Neuronal stem cell (in vitro differentiated cells): ENCODE data around the gene ACSL5.
A peak's percentile ranks its signal among the peaks of the same experiment; 100 is the strongest.
"Not testable (repeated sequence)": the region's sequence is repeated elsewhere in the genome, so short reads cannot be mapped to it uniquely, and the experiment has no call there.

Experiments
- DNase-seq: peaks from one replicate; pipeline ENCODE4 v3.0.0-alpha.2; 2013; ENCODE audit warnings: low spot score
- H2AFZ ChIP-seq: one replicate; pipeline ENCODE4 v1.6.1; 2013; ENCODE audit warnings: mild to moderate bottlenecking, low read length, inconsistent platforms
- H2AK5ac ChIP-seq: 2 replicates; pipeline ENCODE4 v1.6.1; 2013; ENCODE audit warnings: low read depth, mild to moderate bottlenecking, inconsistent platforms, low read length, moderate library complexity, mixed read lengths
- H2BK120ac ChIP-seq: 2 replicates; pipeline ENCODE4 v1.6.1; 2013; ENCODE audit warnings: low read depth, mild to moderate bottlenecking, inconsistent platforms, low read length, moderate library complexity, mixed read lengths
- H2BK12ac ChIP-seq: one replicate; pipeline ENCODE4 v1.6.1; 2013; ENCODE audit warnings: low read length, inconsistent platforms
- H2BK15ac ChIP-seq: 2 replicates; pipeline ENCODE4 v1.6.1; 2013; ENCODE audit warnings: mild to moderate bottlenecking, low read length, inconsistent platforms, mixed read lengths
- H2BK5ac ChIP-seq: one replicate; pipeline ENCODE4 v1.6.1; 2013; ENCODE audit warnings: inconsistent platforms, mild to moderate bottlenecking, low read length, moderate library complexity
- H3K14ac ChIP-seq: one replicate; pipeline ENCODE4 v1.6.1; 2013; ENCODE audit warnings: low read length, inconsistent platforms
- H3K18ac ChIP-seq: 2 replicates; pipeline ENCODE4 v1.6.1; 2013; ENCODE audit warnings: low read length, inconsistent platforms
- H3K23ac ChIP-seq: 2 replicates; pipeline ENCODE4 v1.6.1; 2013; ENCODE audit warnings: low read depth, mild to moderate bottlenecking, mixed read lengths, low read length, inconsistent platforms; ENCODE audit not compliant: poor library complexity
- H3K27ac ChIP-seq: replicated peaks from 3 replicates; pipeline ENCODE4 v1.5.1; 2013; ENCODE audit warnings: low read length, inconsistent platforms
- H3K27me3 ChIP-seq, 3 experiments: 2 replicates each; pipeline ENCODE4 v1.6.1; 2013; ENCODE audit warnings: low read length in 3 of 3, mild to moderate bottlenecking in 2 of 3, inconsistent platforms in 1 of 3, low read depth in 1 of 3, mixed read lengths in 1 of 3, moderate library complexity in 1 of 3; ENCODE audit not compliant: control insufficient read depth in 3 of 3, insufficient read depth in 3 of 3
- H3K36me3 ChIP-seq, 2 donors: replicated peaks in 1 of 2; 2 replicates each; pipeline ENCODE4 v1.6.1; 2013; ENCODE audit warnings: low read length in 2 of 2; ENCODE audit not compliant: control insufficient read depth in 2 of 2, insufficient read depth in 2 of 2
- H3K4ac ChIP-seq: 2 replicates; pipeline ENCODE4 v1.6.1; 2013; ENCODE audit warnings: inconsistent platforms, mild to moderate bottlenecking, low read length, moderate library complexity
- H3K4me1 ChIP-seq, 2 donors: 1 replicate in 1 of 2; 2 replicates in 1 of 2; pipeline ENCODE4 v1.6.1; 2013; ENCODE audit warnings: low read length in 2 of 2, low read depth in 1 of 2; ENCODE audit not compliant: control insufficient read depth in 2 of 2, insufficient read depth in 1 of 2
- H3K4me2 ChIP-seq: one replicate; pipeline ENCODE4 v1.6.1; 2013; ENCODE audit warnings: mild to moderate bottlenecking, low read length, inconsistent platforms; ENCODE audit not compliant: insufficient read depth, poor library complexity, severe bottlenecking
- H3K4me3 ChIP-seq, 2 donors: 2 replicates each; pipeline ENCODE4 v1.5.1; 2013; ENCODE audit warnings: low read length in 2 of 2, mild to moderate bottlenecking in 2 of 2, inconsistent platforms in 1 of 2, moderate library complexity in 1 of 2
- H3K79me1 ChIP-seq: one replicate; pipeline ENCODE4 v1.6.1; 2013; ENCODE audit warnings: low read depth, mild to moderate bottlenecking, inconsistent platforms, low read length, moderate library complexity
- H3K9ac ChIP-seq: one replicate; pipeline ENCODE4 v1.6.1; 2013; ENCODE audit warnings: mild to moderate bottlenecking, low read depth, low read length, inconsistent platforms; ENCODE audit not compliant: poor library complexity
- H3K9me3 ChIP-seq, 2 donors: replicated peaks in 1 of 2; 2 replicates each; pipeline versions ENCODE3 to v1.6.1; 2013; ENCODE audit warnings: low read length in 2 of 2, mild to moderate bottlenecking in 2 of 2, inconsistent platforms in 1 of 2, low read depth in 1 of 2, mixed read lengths in 1 of 2, moderate library complexity in 1 of 2; ENCODE audit not compliant: control insufficient read depth in 2 of 2, insufficient read depth in 1 of 2
- H4K8ac ChIP-seq: one replicate; pipeline ENCODE4 v1.6.1; 2013; ENCODE audit warnings: low read depth, mild to moderate bottlenecking, inconsistent platforms, low read length, moderate library complexity
- H4K91ac ChIP-seq: one replicate; pipeline ENCODE4 v1.6.1; 2013; ENCODE audit warnings: low read length, low read depth, mild to moderate bottlenecking, inconsistent platforms; ENCODE audit not compliant: poor library complexity
- WGBS, 2 donors: extraction: QIAGEN DNeasy Blood & Tissue Kit; methylation state at CpG; one replicate each; pipeline ENCODE4 v1.1.7; 2013; ENCODE audit warnings: missing lambda C conversion rate in 2 of 2, mixed read lengths in 1 of 2; ENCODE audit not compliant: insufficient read length in 2 of 2, insufficient replicate concordance in 1 of 2; ENCODE audit errors: extremely low coverage in 2 of 2; 5-methylcytosine and 5-hydroxymethylcytosine counted together

Gene ACSL5

GRCh38 chr10:112371326-112371725 lies 2.6 kb upstream of the ACSL5 start:
- DNase-seq, H3K36me3 ChIP-seq: not testable (repeated sequence)

GRCh38 chr10:112372182-112372810 lies 1.6 kb upstream of the ACSL5 start:
- H2BK5ac ChIP-seq, H3K4me3 ChIP-seq, H2BK15ac ChIP-seq, H4K91ac ChIP-seq, H3K27me3 ChIP-seq, H3K9ac ChIP-seq, H3K36me3 ChIP-seq, H2AK5ac ChIP-seq, H3K9me3 ChIP-seq, H2BK12ac ChIP-seq, H3K14ac ChIP-seq, H4K8ac ChIP-seq, H3K4me2 ChIP-seq, H3K23ac ChIP-seq, H3K18ac ChIP-seq, H3K4ac ChIP-seq, H3K4me1 ChIP-seq, H2BK120ac ChIP-seq, H3K27ac ChIP-seq, H3K79me1 ChIP-seq, DNase-seq: not testable (repeated sequence)
- peak overlapping the region; percentile 29 for H2AFZ ChIP-seq
- no CpG with 5 or more reads among the region's 11 CpGs for WGBS, 2 donors

More at GRCh38 chr10:112371326-112371725, 2.6 kb upstream of the ACSL5 start:
- H3K4me1 ChIP-seq, H2BK5ac ChIP-seq, H3K18ac ChIP-seq, H4K8ac ChIP-seq, H3K79me1 ChIP-seq, H3K23ac ChIP-seq, H3K9ac ChIP-seq, H2BK12ac ChIP-seq, H3K4me2 ChIP-seq, H4K91ac ChIP-seq, H3K27ac ChIP-seq, H3K27me3 ChIP-seq, H2AFZ ChIP-seq, H3K9me3 ChIP-seq, H2BK15ac ChIP-seq, H2AK5ac ChIP-seq, H2BK120ac ChIP-seq, H3K14ac ChIP-seq, H3K4ac ChIP-seq, H3K4me3 ChIP-seq: not testable (repeated sequence)
- no CpG with 5 or more reads among the region's 13 CpGs for WGBS, 2 donors

GRCh38 chr10:112374724-112375541 lies 1.0 kb downstream of the ACSL5 start:
- Histone ChIP-seq H3K27me3 (no peaks in the 10 kb centered on the region), H3K9me3 (peaks cover 0 to 2% of the 10 kb centered on the region in 2 donors), H3K4ac (no peak overlapping the region), H3K36me3 (no peaks in the 10 kb centered on the region), H3K14ac (no peak overlapping the region), H2AFZ (peak overlapping the region; percentile 41), H2BK12ac (no peak overlapping the region), H3K79me1 (no peaks in the 10 kb centered on the region), H3K23ac (no peak overlapping the region), H2AK5ac (no peak overlapping the region), H3K9ac (no peak overlapping the region), H3K27ac (no peak overlapping the region), H3K4me1 (peaks cover 0 to 2% of the 10 kb centered on the region in 2 donors), H3K4me2 (no peak overlapping the region), H4K8ac (no peak overlapping the region), H2BK120ac (no peak overlapping the region), H3K18ac (no peak overlapping the region), H2BK15ac (no peak overlapping the region), H4K91ac (no peak overlapping the region), H3K4me3 (no peak overlapping the region), H2BK5ac (no peak overlapping the region)
- no CpG with 5 or more reads among the region's 8 CpGs for WGBS, 2 donors
- no peak for DNase-seq

GRCh38 chr10:112375721-112376395 lies 1.9 kb downstream of the ACSL5 start:
- no peaks in the 10 kb centered on the region for H3K27me3 ChIP-seq
- H4K91ac ChIP-seq: no peak overlapping the region
- H3K4me2 ChIP-seq: no peak overlapping the region
- no peak overlapping the region for H3K14ac ChIP-seq
- no peak overlapping the region for H3K27ac ChIP-seq
- no peak for DNase-seq
- H2BK5ac ChIP-seq: no peak overlapping the region
- peak overlapping the region; percentile 77 for H3K18ac ChIP-seq
- no peaks in the 10 kb centered on the region for H3K36me3 ChIP-seq
- WGBS, 2 donors: no CpG with 5 or more reads among the region's 16 CpGs
- no peaks in the 10 kb centered on the region for H3K79me1 ChIP-seq
- H3K4ac ChIP-seq: no peak overlapping the region
- H3K4me3 ChIP-seq: no peak overlapping the region
- no peak overlapping the region for H3K9ac ChIP-seq
- H3K9me3 ChIP-seq: peaks cover 0 to 2% of the 10 kb centered on the region in 2 donors
- peaks cover 0 to 2% of the 10 kb centered on the region in 2 donors for H3K4me1 ChIP-seq
- no peak overlapping the region for H3K23ac ChIP-seq
- H2BK12ac ChIP-seq: no peak overlapping the region
- H4K8ac ChIP-seq: no peak overlapping the region
- no peak overlapping the region for H2BK15ac ChIP-seq
- H2BK120ac ChIP-seq: no peak overlapping the region
- H2AK5ac ChIP-seq: no peak overlapping the region
- H2AFZ ChIP-seq: peak overlapping the region; percentile 41
